GM12865 (cell line): ENCODE results near the gene NFIA.

Source experiments
- DNase-seq: peaks from one replicate; pipeline ENCODE4 v3.0.0; 2010; ENCODE audit warnings: low read depth
- H3K4me3 ChIP-seq: 2 replicates; pipeline ENCODE4 v1.5.1; 2011; ENCODE audit warnings: mild to moderate bottlenecking, low read depth, low read length, control low read depth
- TF ChIP-seq, protein P1 (sequence below): IDR thresholded peaks from 2 replicates; pipeline ENCODE4 v1.5.1; 2011; ENCODE audit warnings: low read length, control low read depth, low read depth, inconsistent platforms; ENCODE audit not compliant: insufficient read depth; ENCODE audit errors: missing control alignments

The NFIA gene

GRCh38 chr1:61270107-61270506, 187.7 kb downstream of the NFIA start:
- H3K4me3 ChIP-seq, result no peak overlapping the region
- TF ChIP-seq, protein P1, sequence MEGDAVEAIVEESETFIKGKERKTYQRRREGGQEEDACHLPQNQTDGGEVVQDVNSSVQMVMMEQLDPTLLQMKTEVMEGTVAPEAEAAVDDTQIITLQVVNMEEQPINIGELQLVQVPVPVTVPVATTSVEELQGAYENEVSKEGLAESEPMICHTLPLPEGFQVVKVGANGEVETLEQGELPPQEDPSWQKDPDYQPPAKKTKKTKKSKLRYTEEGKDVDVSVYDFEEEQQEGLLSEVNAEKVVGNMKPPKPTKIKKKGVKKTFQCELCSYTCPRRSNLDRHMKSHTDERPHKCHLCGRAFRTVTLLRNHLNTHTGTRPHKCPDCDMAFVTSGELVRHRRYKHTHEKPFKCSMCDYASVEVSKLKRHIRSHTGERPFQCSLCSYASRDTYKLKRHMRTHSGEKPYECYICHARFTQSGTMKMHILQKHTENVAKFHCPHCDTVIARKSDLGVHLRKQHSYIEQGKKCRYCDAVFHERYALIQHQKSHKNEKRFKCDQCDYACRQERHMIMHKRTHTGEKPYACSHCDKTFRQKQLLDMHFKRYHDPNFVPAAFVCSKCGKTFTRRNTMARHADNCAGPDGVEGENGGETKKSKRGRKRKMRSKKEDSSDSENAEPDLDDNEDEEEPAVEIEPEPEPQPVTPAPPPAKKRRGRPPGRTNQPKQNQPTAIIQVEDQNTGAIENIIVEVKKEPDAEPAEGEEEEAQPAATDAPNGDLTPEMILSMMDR, result no peak
- no peak for DNase-seq

- no peak overlapping the region for H3K4me3 ChIP-seq
- no peak for DNase-seq
- TF ChIP-seq, protein P1, result no peak
Observed at GRCh38 chr1:61270761-61271411, 188.5 kb downstream of the NFIA start.

DNA sequence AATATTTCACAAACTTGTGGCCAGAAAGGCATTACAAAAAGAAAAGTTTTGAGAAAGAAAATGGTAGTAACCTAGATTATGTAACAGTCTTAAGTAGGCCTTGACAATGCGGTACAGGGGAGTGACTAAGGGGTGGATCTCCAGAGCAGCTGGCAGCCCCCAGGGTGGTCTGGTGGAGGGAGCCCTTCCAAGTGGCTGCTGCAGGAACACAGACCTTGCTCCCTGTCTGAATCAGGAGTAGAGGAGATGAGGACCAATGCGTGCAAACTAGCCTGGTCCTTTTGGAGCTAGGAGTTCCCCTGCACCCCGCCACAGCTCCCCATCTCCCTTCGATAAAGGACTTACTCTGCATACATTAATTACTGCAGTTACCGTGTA, 189.0 kb downstream of the NFIA start:
- DNase-seq, result no peak
- TF ChIP-seq, protein P1, result no peak
- no peak overlapping the region for H3K4me3 ChIP-seq

DNA sequence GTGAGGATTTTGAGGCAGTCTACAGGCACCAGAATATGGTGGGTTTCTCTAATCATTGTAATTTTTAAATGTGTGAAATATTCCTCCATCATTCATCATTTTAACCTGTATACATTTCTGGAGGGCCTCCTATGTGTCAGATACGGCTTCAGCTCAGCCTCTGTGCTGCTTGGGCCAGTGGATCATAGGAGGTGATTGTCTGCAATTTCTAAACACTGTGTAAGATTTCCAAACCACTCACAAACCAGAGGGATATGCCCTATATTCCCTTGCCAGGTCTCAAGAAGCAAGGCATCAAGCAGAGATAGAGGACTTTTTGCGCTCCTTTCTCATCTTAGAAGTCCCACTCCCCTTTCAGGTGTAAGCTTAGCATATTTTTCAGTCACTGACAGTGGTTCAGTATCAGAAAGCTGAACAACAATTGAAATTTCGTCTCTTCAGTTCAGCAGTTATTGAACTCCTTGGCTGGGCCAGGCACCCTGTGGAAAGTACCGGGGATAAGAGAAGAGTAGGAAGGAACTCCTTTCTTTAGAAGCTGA, 190.9 kb downstream of the NFIA start:
- no peak for DNase-seq
- TF ChIP-seq, protein P1, result no peak

GRCh38 chr1:61273861-61274260, 191.5 kb downstream of the NFIA start:
- H3K4me3 ChIP-seq, result no peak overlapping the region
- TF ChIP-seq, protein P1, result no peak
- no peak for DNase-seq

More for the DNA sequence above, 190.9 kb downstream of the NFIA start:
- no peak overlapping the region for H3K4me3 ChIP-seq

- no peak for DNase-seq
- H3K4me3 ChIP-seq, result no peak overlapping the region
- TF ChIP-seq, protein P1, result no peak
Observed at GRCh38 chr1:61274939-61275338, 192.6 kb downstream of the NFIA start.

GRCh38 chr1:61276246-61276645, 193.9 kb downstream of the NFIA start:
- no peak for DNase-seq
- H3K4me3 ChIP-seq, result no peak overlapping the region
- TF ChIP-seq, protein P1, result no peak
